Omental fat pad (tissue), 4 donors: ENCODE measurements around the gene STARD9. TPM values are rescaled to one million over a fixed set of nuclear protein-coding genes. Genes with fewer than 3 reads are reported as not detected.
"Not testable (repeated sequence)": the region's sequence is repeated elsewhere in the genome, so short reads cannot be mapped to it uniquely, and the experiment has no call there.

Experiments used
- ATAC-seq: fragments of 150-250 bp; one replicate; pipeline ENCODE4 v1.9.1; 2016; ENCODE audit warnings: mild to moderate bottlenecking, moderate library complexity; ENCODE audit not compliant: low FRiP score
- DNase-seq: peaks from one replicate; pipeline ENCODE4 v3.0.0-alpha.2; 2019; ENCODE audit warnings: low spot score
- CTCF ChIP-seq, 3 donors: fragments of 450-650 bp; IDR thresholded peaks; one replicate each; pipeline ENCODE4 v1.5.1; 2016 to 2017; ENCODE audit warnings: antibody characterized with exemption in 3 of 3, mild to moderate bottlenecking in 3 of 3, moderate library complexity in 2 of 3
- total RNA-seq, 4 donors: library from RNA; depleted of rRNA; stranded (reverse); fragments of >200 nt; gene quantifications; one replicate each; pipeline ENCODE4 v1.1.0, GENCODE V29; 2016

STARD9 gene
- total RNA-seq, 4 donors from 2014 or later: 16.5 to 77.1 (median 20.7) TPM

- ATAC-seq: no peak
Observed at GRCh38 chr15:42670451-42670850, 95.0 kb downstream of the STARD9 start.

GRCh38 chr15:42672444-42672843, 97.0 kb downstream of the STARD9 start:
- ATAC-seq (no peak), DNase-seq (no peak)
- TF ChIP-seq CTCF (IDR thresholded peaks at IDR 0.05): no peak

More at GRCh38 chr15:42670451-42670850, 95.0 kb downstream of the STARD9 start:
- DNase-seq: no peak
- no peak for TF ChIP-seq CTCF (IDR thresholded peaks at IDR 0.05)

GRCh38 chr15:42674472-42674871, 99.1 kb downstream of the STARD9 start:
- no peak for ATAC-seq
- no peak for TF ChIP-seq CTCF (IDR thresholded peaks at IDR 0.05)
- DNase-seq: no peak

GRCh38 chr15:42675021-42675420, 99.6 kb downstream of the STARD9 start:
- no peak for DNase-seq
- ATAC-seq: no peak
- TF ChIP-seq CTCF (IDR thresholded peaks at IDR 0.05): no peak

- ATAC-seq (no peak), DNase-seq (no peak)
- TF ChIP-seq CTCF (IDR thresholded peaks at IDR 0.05): no peak
Observed at GRCh38 chr15:42679285-42680141, 104.1 kb downstream of the STARD9 start.

- DNase-seq: not testable (repeated sequence)
Observed at GRCh38 chr15:42680142-42680482, 104.7 kb downstream of the STARD9 start.

GRCh38 chr15:42681119-42681518, 105.7 kb downstream of the STARD9 start:
- ATAC-seq (no peak), DNase-seq (no peak)
- TF ChIP-seq CTCF (IDR thresholded peaks at IDR 0.05): no peak

More at GRCh38 chr15:42680142-42680482, 104.7 kb downstream of the STARD9 start:
- not testable (repeated sequence) for ATAC-seq
